Measurements from ENCODE around the gene VAMP1.

VAMP1 gene

GRCh38 chr12:6423267-6424007 is 47.0 kb downstream of the VAMP1 start:
- DNase-seq: peak; percentile 91

DNA sequence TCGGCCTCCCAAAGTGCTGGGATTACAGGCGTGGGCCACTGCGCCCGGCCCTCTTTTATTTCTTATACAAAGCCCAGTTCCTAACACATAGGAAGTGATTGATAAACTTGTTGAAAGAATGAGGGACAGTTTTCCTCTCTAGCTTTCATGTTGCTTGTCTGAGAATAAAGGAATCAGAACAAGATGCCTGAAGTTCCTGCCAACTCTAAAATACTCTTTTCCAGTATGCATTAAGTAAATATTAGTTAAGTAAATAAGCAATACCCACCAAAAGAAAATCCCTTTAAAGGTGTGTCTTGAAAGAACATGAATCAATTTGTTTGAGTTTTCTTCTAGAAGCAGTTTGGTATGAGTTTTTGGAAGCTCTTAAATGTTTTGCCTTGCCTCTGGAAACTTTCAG is 50.1 kb downstream of the VAMP1 start:
- DNase-seq: no peak

- no peak for DNase-seq
Measured at GRCh38 chr12:6418796-6419195, 51.7 kb downstream of the VAMP1 start.

DNA sequence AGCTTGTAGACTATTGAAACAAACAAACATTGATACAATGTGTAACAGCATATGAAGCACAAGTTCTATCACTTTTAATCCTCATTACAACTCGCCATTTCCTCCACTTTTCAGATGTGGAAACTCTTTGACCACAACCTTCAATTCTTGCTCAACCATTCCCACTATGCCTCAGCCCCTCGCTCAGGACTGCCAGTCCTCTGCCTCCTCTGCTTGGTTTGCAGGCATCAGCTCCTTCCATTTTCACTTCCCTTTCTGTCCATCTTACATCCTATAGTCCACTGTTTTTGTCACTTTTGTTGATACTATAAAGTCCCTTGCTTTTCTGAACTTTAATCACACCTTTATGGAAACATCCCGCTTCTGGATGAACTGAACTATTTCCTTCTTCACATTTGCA is 53.9 kb downstream of the VAMP1 start:
- peak; percentile 51 for DNase-seq

Measured in activated CD4-positive, alpha-beta T cell treated with anti-CD3 and anti-CD28 coated beads, Interleukin-2, amount 50 U/mL, for 16 hours (primary cell).